GM21825 (cell line): ENCODE data around the gene LRRC55.

ENCODE experiments used
- ATAC-seq: cut with Tn5 transposase; IDR thresholded peaks from one replicate; pipeline ENCODE4 v1.9.1; 2021; ENCODE audit warnings: mild to moderate bottlenecking, moderate library complexity; ENCODE audit not compliant: unreplicated experiment

Gene LRRC55, protein sequence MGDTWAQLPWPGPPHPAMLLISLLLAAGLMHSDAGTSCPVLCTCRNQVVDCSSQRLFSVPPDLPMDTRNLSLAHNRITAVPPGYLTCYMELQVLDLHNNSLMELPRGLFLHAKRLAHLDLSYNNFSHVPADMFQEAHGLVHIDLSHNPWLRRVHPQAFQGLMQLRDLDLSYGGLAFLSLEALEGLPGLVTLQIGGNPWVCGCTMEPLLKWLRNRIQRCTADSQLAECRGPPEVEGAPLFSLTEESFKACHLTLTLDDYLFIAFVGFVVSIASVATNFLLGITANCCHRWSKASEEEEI

DNA sequence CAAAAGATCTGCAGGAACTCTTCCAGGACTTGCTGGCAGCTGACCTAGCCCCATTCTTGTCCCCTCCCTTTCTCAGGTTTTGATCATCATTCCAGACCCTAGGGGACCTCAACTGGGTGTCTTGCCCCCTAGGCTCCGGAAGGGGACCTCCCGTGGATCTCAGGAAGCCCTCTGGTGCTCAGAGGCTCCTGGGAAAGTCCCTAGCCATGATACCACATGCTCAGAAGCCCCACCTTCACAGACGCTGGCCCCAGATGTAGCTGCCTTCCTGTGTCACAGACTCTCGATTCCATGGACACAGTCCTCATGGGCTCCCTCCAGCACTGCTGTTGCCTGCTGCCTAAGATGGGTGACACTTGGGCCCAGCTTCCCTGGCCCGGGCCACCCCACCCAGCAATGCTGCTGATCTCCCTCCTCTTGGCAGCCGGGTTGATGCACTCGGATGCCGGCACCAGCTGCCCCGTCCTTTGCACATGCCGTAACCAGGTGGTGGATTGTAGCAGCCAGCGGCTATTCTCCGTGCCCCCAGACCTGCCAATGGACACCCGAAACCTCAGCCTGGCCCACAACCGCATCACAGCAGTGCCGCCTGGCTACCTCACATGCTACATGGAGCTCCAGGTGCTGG, at the start of gene LRRC55:
Gene LRRC55, plus strand, starts transcription at position 276 of the 628 bp plus-strand sequence. Its CDS starts 70 bp downstream, at position 346.
- no peak for ATAC-seq

DNA sequence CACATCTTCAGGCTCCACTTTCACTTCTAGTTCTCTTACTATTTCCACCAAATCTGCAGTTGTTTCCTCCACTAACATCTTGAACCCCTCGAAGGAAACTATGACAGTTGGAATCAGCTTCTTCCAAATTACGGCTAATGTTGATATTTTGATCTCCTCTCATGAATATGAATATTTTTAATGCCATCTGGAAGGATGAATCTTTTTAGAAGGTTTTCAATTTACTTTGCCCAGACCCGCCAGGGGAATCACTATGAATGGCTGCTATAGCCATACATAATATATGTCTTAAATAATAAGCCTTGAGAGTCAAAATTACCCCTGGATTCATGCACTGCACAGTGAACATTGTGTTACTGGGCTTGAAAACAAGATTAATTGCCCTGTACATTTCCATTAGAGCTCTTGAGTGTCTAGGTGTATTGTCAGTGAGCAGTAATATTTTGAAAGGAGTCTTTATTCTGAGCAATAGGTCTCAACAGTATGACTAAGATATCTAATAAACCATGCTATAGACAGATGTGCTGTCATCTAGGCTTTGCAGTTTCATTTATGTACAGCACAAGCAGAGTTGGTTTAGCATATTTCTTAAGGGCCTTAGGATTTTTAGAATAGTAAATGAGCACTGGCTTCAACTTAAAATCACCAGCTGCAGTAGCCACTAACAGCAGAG, 48.3 kb upstream of the LRRC55 start:
- no peak for ATAC-seq

DNA sequence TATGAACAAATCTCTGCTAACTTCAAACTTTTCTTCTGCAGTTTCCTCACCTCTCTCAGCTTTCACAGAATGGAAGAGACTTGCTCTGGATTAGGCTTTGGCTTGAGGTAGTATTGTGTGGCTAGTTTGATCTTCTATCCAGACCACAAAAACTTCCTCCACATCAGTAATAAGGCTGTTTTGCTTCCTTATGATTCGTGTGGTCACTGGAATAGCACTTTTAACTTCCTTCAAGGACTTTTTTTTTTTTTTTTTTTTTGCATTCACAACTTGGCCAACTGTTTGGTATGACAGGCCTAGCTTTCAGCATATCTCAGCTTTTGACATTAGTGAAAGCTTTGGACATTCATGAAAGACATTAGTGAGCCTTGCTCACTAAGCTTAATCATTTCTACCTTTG, 47.5 kb upstream of the LRRC55 start:
- ATAC-seq, result no peak

DNA sequence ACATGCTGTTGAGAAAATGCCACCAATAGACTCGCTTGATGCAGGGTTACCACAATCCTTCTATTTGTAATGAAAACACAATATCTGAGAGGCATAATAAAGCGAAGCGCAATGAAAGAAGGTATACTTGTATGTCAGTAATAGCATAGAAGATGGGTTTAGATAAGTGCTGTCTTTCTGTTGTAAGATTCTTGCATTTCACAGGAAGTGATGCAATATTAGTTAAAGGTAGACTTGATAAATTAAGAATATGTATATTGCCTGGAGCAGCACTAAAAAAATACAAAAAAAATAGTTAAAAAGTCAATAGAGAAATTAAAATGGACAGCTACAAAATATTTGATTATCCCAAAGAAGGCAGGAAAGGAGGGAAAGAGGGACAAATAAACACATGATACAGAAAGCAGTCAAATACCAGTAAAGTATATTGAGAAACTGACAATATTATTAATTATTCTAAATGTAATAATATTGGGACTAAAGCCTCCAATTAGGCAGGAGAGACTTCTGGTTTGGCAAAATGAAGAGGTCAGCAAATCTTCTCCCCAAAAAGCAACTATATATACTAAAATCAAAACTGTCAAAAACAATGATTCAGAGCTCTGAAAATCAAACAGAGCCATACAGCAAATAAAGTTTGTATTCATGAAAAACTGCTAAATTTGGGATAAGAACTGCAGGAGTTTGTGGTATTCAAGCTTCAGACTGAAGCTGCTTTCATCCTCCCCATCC, 46.6 kb upstream of the LRRC55 start:
- no peak for ATAC-seq

DNA sequence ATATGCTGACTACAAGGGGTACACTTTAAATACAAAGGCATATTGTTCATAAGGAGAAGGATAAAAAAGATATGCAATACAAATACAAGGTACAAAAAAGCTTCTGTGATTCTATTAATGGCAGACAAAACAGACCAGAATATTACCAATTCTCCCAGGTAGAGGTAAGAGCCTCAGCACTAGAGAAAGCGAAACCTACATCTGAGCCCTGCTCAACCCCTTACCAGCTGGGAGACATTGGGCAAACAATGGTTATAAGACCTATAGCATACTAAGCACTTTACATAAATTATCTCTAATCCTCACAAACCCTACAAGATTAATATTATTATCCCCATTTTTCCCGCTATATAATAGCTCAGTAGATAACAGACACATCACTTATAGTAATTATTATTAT, 41.2 kb upstream of the LRRC55 start:
- no peak for ATAC-seq

DNA sequence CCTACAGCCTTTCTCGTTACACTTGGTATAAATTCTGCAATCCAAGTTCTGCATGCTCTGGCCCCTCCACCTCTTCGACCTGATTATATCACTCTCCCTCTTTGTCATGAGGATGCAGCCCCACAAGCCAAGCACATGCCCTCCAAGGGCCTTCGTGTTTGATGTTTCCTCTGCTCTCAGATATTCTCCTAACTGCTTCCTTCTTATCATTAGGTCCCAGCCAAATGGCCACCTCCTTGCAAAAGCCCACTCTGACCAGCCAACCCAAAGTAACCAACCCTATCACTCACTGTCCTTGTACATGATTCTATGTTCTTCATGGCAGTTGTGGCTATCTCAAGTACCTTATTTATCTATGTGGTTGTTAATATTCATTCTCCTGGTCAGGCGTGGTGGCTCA, 38.3 kb upstream of the LRRC55 start:
- no peak for ATAC-seq

DNA sequence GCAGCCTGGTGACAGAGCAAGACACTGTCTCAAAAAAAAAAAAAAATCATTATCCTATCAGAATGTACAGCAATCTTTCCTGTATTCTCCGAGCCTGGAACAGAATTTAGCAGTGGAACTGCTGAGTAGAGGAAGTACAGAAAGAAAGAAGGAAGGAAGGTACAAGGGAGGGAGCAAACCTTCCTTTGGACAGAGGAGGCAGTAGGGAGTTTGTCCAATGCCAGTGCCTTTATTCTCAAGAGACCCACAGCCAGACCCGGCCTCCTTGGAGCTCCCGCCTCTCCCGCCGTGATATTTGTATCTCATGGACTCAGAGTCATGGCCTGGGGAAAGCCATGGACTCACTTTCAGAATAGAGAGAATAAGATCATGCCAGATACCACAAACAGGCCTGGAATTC, 37.7 kb upstream of the LRRC55 start:
- ATAC-seq, result no peak

DNA sequence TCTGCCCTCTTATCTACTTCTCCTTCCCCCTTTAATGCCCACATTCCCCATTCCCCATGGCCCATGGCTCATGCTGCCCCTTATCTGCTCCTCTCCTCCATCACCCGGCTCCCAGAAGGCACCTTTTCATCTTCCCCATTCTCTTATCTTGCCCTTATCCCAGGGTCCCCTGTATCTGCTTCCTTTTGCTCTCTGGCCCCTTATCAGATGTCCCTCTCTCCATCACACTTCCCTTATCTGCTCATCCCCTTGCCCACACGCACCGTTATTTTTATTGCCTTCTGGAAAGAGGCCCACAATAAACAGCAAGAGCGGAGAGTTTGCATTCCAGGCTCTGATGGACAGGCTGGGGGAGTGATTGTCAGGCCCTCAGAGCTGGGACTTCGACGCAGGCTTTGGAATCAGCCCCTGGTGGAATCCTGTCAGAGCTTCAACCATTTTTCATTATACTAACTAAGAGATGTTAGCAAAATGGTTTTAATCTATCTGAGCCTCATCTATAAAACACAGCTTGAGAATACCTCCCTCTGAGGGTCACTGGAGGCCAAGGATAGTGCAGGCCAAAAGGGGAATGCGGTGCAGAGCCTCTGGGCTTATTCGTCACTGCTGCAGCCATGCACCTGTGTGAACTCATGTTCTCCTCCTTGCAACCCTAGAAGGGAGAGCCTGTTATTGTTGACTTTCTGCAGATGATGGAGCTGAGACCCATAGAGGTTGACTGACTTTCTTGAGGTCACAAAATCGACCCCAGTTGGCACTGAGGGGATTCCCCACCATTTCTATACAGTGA, 37.0 kb upstream of the LRRC55 start:
- ATAC-seq, result no peak

DNA sequence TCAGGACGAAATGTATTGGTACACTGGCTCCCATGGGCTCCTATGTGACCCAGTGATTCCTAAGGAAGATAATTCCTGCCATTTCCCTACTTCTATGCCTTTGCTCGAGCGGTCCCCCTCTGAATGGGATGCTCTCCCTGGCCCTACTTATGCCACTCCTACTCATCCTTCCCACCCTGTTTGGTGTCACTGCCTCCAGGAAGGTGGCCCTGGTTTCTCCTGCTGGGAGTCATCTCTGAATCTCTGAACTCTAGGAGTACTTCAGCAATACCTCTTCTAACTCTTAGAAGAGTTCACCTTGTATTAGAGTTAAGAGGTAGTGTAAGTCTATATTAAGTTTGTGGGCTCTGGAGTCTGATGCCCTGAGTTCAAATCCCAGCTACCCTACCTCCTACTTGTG, 35.5 kb upstream of the LRRC55 start:
- ATAC-seq, result no peak

DNA sequence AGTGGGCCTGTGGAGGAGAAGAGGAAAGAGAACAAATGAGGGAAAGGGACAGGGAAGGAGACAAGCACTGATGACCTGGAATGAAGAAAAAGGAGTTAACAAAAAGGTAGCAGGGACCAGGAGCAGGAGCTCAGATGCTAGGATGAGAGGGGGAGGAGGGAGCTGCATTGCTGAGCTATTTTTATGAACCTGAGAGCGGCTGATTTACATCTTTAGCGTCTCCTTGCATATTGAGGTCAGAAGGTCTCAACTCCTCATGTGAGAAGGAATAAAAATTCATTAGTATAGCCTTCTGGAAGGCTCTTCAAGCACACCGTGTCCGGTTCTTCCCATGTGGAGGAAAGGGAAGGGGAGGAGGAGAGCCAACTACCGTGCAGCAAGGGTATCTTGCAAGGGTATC, 33.1 kb upstream of the LRRC55 start:
- ATAC-seq, result no peak

DNA sequence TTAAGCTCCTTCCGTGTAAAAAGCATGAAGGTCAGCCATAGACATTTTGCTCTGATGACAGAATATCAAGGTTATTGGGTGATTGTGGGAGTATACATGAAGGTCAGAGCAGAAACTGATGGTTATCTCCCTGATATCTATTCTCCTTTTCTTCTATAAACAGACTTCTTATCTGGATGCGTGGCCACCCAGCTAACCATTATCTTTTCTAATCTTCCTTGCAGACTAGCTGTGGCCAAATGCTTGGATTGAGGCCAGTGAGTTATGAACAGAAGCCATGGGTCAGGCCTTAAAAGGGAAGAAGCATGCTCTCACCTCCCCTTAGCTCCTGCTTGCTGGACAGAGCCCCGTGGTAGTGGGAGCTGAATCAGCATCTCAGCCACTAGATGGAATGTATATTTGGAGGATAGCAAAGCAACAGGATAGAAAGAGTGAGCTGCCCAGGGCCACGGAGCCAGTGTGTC, 31.3 kb upstream of the LRRC55 start:
- no peak for ATAC-seq

DNA sequence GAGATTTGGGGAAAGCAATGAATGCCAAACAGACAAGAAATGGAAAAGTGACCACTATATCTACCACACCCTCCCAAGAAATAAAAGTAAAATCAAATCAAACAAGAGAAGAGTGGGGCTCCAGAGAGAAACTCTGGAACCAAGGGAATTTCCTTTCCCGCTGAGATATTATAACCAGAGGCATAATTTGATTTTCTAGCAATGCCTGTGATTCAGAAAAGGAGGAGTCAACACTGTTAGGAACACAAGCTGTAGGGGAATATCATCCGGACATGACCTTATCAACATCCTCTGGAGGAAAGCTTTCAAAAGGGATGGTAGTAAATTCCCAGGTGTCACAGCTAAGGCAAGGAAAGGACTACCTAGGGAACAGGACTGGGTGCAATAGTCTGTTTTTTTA, 29.6 kb upstream of the LRRC55 start:
- ATAC-seq, result no peak

DNA sequence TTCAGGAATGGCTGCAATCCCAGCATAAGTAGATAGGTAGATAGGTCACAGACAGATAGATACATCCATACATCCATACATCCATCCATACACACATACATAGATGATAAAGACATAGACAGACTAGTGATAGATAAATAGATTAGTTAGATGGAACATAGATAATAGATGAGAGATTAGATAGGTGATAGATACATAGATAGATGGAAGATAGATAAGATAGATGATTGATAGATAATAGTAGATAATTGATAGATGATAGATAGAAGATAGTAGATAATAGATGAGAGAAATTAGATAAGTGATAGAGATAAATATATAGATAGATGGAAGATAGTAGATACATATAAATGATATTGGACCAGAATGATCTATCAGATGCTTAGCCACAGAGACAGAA, 28.3 kb upstream of the LRRC55 start:
- no peak for ATAC-seq

DNA sequence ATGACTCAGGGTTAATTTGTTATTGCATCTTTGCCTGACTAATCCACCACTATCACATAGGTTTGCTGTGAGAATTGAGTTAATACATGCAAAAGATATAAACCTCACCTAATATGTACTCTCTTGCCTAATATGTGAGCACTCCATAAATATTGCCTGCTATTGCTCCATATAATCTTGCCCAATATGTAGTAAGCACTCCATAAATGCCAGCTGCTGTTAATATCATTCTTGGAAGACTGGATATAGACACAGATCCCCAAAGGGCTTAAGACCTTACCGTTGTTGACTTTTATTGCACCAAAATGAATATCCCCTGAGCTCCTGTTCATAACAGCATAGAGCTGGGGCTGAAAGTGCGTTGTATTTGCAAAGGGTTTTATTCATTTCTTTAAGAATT, 27.0 kb upstream of the LRRC55 start:
- no peak for ATAC-seq

DNA sequence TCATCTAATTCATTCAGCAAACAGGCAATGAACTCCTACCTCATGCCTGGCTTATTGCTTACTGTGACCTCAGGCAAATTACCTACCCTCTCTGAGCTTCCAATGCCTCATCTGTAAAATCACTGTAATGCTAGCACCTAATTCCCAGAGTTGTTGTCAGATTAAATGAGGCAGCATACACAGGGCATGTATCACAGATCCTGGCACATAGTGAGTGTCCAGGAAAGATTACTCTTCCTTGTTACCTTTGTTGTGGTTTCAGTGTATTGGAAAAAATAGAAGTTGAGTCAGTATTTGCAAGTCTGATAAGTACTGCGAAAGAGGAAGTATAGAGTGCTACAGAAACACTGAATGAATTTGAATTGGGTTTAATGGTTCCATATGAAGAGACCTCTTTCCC, 26.4 kb upstream of the LRRC55 start:
- no peak for ATAC-seq

DNA sequence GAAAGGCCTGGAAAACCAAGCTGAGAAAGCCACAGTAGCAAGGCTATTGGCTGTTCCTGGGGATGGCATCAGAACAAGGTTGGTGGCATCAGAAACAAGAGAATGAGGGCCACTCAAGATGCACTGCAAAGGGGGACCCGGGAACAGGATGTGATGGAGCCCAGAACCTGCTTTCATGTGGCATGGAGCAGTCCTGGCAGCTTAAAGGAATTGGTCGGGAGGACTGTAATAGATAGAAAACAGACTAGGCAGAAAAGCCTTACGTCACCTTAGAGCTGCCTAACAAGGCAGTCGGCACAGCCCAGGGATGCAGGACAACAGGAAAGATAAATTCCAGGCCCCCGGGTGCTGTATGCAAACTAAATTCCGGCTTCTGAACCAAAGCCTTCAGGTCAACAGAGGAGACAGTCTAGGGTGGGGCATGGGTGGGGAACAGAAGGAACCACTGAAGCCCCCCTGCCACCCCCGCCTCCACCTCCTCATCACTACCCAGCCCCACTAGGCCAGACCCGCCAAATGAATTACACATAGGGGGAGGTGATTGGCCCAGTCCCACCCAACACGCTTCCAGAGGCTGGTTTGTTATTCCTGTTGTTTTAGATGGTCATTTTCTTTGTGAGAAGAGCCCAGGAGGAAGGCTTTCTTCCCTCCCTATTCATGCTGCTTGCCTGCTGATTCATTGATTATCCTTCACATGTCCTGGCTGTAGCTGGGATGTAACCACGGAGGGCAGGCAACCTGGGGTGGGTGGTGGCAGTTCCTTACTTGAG, 25.7 kb upstream of the LRRC55 start:
- ATAC-seq, result no peak

DNA sequence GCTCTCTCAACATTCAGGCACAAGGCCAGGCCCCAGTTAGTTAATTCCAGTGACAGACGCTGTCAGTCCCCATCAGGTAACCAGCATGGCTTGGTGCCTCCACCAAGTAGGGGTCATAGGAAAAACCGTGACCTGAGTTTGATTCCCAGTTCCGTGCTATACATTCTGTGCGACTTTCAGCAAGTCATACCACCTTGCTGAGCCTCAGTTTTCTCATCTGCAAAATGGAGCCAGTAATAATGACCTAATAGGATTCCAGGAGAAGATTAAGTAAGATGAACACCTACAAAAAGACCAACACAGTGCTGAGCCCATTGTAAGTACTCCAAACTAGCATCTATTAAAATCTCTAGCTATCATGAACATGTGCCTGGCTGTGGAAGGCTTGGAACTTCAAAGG, 24.8 kb upstream of the LRRC55 start:
- no peak for ATAC-seq

DNA sequence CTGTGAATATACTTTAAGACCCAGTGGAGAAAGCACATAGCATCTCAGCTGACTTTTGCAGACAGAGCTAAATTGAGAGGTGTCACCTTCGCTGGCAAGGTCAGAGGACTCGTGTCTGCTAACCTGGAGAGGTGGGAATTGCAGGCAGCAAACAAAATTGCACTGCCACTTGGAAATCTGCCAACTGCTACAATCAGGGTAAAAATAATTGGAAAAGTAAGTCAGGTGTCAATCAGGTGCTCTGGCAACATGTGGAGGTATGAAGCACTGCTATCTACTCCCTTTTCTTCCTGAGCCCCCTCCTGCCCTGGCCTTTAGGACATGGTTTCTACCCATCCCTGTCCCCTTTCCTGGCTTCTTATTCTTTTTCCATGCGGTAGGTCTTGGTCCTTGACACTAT, 24.1 kb upstream of the LRRC55 start:
- no peak for ATAC-seq

DNA sequence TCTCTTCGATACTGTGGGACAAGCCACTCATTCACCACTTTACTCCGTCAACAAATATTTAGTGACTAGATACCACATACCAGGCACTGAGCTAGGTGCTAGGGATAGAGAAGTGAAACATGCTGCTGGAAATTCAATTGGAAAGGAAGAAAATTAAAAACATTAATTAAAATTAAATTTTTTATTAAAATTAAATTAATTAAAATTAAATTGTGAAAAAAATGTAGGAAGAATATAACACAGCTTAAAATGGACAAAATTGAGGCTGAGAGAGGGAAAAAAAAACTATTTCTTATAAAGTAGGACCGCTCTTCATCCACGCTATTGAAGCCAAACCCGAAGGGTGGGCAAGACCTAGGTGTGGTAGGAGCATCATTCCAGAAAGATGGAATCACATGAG, 23.6 kb upstream of the LRRC55 start:
- ATAC-seq, result no peak

DNA sequence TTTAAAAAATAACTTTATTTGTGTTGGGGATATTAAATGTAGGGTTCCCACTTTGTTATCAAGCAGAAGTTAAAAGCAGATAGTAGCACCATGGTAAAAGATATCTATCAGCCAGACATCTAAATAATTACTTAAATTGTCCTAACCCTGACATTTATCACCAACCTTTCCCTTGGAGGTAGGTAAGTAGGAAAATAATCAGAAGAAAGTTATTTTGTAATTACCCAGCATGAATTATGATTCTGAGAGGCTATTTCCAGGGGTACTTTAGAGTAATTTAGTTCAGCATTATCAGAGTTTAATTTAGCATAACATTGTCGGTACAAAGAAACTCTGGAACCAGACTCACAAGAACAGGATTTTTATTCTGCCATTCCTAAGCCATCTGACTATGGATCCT, 23.2 kb upstream of the LRRC55 start:
- no peak for ATAC-seq
